ENCODE results near the gene NEDD9. TPM values are rescaled to one million over a fixed set of nuclear protein-coding genes. Genes with fewer than 3 reads are reported as not detected.

Gene NEDD9
- polyA plus RNA-seq, 4 donors, result 54.8 to 69.2 (median 67.2) TPM

DNA sequence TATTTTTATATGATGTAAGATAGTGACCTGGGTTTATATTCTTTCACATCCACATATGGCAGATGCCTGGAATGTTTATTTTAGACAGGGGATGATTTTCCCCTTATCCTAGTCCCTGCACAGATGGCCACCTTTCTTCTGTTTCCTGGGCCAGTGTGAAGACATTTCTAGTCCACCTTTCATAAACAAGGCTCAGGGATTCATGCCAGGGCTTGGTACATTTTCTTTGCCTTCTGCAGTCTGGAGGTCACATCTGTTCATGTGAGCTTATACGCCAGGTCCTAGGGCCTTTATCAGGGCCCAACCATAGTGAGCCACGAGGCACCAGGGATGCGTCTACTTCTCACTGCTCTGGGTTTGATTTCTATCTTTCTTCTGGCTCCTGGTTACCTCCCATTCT is 82.9 kb downstream of the NEDD9 start:
- no peak for DNase-seq (ENCODE audit: low read depth in 4 of 4, low spot score in 2 of 4)

DNA sequence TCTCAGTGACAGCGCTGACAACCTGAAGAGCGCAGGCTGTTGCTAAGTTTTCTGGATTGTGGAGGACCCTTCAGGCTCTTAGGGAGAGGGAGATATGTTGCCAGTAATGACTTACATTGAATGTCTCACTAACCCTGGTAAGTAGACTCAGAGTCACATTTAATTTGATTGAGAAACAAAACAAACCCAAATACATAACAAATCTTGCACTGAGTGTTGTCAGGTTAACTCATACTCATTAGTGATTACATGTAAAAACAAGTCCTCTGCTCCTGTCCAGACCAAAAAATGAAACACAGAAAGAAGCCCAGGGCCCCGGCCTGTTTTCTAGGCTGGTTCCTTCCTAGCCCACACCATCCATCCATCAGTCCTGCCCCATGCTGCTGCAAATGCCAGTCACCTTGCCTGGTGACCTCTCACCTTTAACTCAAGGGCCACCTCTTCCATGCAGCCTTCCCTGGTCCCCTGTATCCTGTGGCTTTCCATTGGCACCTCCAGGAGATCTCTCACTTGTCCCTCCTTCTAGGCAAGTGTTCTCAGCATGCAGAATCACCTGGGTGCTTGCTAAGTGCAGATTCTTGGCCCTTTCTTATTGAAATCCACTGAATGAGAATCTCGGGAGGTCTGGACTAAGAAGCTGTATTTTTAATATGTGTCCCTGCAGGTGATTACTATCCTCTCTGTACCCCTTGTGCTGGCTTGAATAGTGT is 86.2 kb downstream of the NEDD9 start:
- no peak for DNase-seq (ENCODE audit: low read depth in 4 of 4, low spot score in 2 of 4)

DNA sequence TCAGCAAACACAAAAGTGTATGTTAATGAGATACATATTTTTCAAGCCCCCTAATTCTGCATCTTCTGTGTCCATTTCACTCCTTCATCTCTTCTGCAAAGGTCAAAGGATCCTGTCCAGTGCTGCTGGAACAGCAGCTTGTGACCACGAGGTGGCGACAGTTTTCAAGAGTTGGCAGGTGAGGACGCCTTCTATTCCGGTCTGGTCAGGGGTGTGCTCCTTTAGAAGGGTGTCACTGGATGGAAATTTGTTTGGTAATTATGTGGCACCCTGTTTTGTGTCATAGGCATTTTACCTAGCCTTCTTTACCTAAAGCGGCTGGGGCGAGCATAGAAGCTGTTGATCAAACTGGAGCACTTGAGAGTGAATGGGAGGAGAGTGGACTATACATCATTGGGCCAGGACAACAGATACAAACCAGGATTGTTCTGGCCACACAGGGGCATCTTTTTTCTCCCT is 88.0 kb downstream of the NEDD9 start:
- DNase-seq (ENCODE audit: low read depth in 4 of 4, low spot score in 2 of 4), result peak; percentile 31 to 59 (median 45)

DNA sequence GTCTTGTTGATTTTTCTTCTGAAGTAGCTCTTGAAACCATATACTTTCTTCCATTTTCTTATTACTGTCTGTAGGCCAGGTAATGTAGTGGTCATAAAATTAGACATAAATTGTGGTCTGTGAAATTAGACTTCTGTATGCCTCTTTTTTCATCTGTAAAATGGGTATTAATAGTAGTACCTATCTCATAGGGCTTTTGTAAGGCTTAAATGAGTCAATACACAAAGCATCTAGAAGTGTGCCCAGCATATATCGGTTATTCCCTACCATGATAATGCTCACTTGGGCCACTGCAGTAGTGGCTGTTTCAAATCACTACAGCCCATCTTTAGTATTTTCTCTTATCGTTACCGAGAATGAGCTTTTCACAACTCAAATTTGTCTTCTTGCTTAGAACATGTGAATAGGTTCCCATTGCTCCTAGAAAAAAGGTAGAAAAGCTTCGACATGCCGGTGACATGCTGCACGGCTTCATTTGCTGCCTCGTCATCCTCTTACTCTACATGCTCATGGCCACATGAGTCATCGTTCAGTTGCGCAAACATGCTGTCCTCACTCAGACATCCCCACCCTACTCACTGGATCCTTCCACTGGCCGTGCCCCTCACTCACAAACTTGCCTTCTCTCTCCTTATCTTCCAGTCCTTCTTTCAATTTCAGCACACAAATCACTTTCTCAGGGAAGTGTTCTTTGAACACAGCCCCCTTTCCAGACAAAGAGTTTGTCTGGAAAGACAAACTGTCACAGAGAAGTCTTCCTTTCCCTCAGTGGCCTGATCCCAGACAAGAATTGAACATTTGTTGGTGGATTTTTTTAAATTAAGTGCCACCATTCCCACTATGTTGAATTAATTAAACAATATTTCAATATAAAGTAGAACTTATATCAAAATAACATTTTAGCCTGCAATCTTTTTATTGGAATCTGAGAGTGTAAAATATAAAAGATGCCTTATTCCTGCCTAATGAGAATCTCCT is 88.8 kb downstream of the NEDD9 start:
- no peak for DNase-seq (ENCODE audit: low read depth in 4 of 4, low spot score in 2 of 4)

DNA sequence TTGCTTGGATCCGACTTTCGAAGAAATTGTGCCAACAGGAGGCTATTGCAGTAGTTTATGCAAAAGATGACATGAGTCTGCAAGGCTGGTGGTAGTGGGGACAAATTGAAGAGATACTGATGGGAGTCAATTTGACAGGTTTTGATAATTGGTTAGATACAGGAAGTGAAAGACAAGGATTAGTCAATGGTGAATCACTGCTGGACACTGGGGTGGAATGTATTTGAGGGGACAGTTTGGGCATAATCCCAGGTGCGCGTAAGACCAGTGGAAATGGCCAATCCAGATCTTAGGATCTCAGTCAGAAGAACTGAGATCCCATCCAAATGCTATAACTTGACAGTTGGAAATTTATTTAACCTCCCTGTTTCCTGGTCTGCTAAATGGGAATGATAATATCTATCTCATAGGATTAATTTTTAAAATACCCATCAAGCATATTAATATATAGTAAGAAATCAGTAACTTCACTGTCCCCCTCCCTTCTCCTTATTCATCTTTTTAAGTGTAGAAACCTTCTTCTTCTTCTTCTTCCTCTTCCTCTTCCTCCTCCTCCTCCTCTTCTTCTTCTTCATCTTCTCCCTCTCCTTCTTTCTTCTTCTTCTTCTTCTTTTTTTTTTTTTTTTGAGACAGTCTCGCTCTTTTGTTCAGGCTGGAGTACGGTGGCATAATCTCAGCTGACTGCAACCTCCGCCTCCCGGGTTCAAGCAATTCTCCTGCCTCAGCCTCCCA is 90.0 kb downstream of the NEDD9 start:
- DNase-seq (ENCODE audit: low read depth in 4 of 4, low spot score in 2 of 4), result no peak

DNA sequence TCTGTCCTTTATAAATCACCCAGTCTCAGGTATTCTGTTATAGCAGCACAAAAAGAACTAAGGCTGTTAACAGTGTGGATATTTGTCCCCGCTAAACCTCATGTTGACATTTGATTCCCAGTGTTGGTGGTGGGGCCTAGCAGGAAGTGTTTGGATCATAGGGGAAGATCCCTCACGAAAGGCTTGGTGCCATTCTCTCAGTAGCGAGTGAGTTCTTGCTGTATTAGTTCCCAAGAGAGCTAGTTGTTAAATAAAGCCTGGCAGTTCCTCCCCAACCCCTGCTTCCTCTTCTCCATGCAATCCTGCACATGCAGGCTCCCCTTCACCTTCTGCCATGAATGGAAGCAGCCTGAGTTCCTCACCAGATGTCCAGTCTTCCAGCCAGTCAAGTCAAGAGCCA is 91.2 kb downstream of the NEDD9 start:
- no peak for DNase-seq (ENCODE audit: low read depth in 4 of 4, low spot score in 2 of 4)

DNA sequence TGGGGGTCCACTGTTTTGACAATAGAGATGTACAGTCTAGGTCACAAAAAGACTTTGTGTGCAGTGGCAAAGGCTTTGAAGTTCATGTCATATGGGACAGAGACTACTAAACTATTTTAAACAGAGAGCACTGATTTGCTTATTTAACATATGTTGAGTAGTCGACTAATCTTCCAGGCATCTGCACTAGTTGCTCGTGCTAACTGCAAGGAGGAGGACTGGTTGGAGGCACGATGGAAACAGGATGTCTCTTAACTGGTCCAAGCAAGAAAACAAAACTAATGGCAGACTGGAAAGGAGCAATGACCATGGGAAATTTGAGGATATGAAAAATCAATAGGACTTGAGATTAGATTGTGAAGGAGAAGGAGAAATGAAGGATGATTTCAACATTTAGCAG is 92.4 kb downstream of the NEDD9 start:
- no peak for DNase-seq (ENCODE audit: low read depth in 4 of 4, low spot score in 2 of 4)

DNA sequence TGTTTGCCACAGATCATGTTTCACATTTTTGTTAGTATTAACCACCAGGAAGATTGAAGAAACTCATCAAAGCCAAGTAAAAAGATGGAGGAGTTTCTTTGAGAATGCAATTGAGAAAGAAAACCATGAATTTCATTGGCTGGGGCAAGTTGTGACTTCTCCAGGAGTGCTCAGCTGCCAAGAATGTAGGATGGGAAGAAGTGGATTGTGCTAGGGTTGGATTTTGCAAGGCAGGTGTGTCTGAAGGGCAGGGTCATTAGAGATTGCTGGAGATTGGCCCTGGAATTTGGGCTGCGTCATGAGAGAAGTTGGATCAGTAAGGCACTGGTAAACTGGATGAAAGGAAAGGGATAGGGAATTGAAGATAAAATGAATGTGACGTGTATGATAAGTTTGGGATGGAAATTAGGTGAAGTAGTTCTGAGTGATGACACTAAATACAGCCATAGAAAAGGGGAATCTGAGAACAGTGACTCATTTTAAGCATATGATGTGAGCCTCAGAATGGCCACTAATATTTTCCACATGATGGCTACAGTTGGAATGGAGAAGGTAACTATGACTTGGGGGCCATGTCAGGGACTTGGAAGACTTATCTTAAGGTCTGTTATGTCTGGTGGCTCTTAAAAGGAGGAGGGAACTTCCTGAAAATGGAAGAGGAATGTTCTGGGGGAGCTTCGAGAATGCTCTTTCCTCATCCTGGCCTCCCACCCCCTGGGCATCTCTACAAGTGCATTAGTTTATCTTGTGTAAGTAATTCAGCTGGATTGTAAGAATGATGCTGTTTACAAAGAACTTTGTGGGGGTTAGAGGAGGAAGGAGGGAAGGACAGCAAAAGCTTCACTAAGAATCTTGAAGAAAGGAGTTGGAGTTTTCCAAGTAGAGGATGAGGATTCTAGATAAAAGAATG is 93.2 kb downstream of the NEDD9 start:
- no peak for DNase-seq (ENCODE audit: low read depth in 4 of 4, low spot score in 2 of 4)

DNA sequence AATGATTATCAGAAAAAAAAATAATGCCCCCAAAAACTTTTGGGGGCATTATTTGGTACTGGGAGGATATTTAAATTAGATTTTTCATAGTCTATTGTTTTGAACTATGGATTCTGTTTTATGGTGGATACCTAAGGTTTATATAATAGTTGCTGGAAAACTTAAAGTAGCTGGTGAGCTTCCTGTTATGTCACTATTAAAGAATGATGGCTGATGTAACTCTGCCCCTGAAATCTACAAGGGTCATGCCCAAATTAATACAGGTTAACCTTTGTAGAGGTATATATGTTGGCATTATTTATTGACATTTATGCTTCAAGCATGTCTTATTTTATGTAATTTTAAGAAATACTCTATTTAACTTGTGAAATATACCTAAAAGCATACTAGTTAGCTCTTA is 95.7 kb downstream of the NEDD9 start:
- no peak for DNase-seq (ENCODE audit: low read depth in 4 of 4, low spot score in 2 of 4)

Other genes with a start within 250 kb of the NEDD9 start
- gene ELOVL2, start 188.4 kb downstream of the NEDD9 start, polyA plus RNA-seq (ENCODE audit: insufficient read length in 4 of 4), result 10 to 100 TPM in 1 of 4 donors, 1 to 10 TPM in 3; 7.2 to 10.7 (median 8.7) TPM
- 10 to 100 TPM; 16.1 to 18.5 (median 17.9) TPM for gene SMIM13, start 138.8 kb downstream of the NEDD9 start, polyA plus RNA-seq (ENCODE audit: insufficient read length in 4 of 4)
- gene ERVFRD-1, start 120.9 kb downstream of the NEDD9 start, polyA plus RNA-seq (ENCODE audit: insufficient read length in 4 of 4), result under 1 TPM; 0.09 to 0.32 (median 0.14) TPM

Measured in left renal cortex interstitium (tissue), 4 donors.